Muscle layer of colon (tissue), 2 donors: ENCODE data around the gene PROSER3.
"Not testable (repeated sequence)": the region's sequence is repeated elsewhere in the genome, so short reads cannot be mapped to it uniquely, and the experiment has no call there.

Experiments
- H3K27ac ChIP-seq: one replicate; pipeline ENCODE4 v1.7.0; 2013; ENCODE audit warnings: low read depth, mild to moderate bottlenecking, low read length, moderate library complexity
- H3K27me3 ChIP-seq, 2 donors: one replicate each; pipeline ENCODE4 v1.7.0; 2013; ENCODE audit warnings: low read length in 2 of 2, mild to moderate bottlenecking in 2 of 2; ENCODE audit not compliant: insufficient read depth in 2 of 2, control insufficient read depth in 1 of 2
- H3K36me3 ChIP-seq: one replicate; pipeline ENCODE4 v1.7.0; 2013; ENCODE audit warnings: mild to moderate bottlenecking, low read length; ENCODE audit not compliant: insufficient read depth
- H3K4me1 ChIP-seq: one replicate; pipeline ENCODE4 v1.7.0; 2013; ENCODE audit warnings: mild to moderate bottlenecking, low read length; ENCODE audit not compliant: insufficient read depth
- H3K4me3 ChIP-seq, 2 donors: one replicate each; pipeline ENCODE4 v1.7.0; 2013; ENCODE audit warnings: low read length in 2 of 2, low read depth in 1 of 2, mild to moderate bottlenecking in 1 of 2, moderate library complexity in 1 of 2
- H3K9ac ChIP-seq: one replicate; pipeline ENCODE4 v1.7.0; 2013; ENCODE audit warnings: low read length
- H3K9me3 ChIP-seq: one replicate; pipeline ENCODE4 v1.7.0; 2013; ENCODE audit warnings: mild to moderate bottlenecking, low read length
- donor health status: abdominal sarcoma.
- donor health status: Adenocarcinoma of cecum.

PROSER3 gene

DNA sequence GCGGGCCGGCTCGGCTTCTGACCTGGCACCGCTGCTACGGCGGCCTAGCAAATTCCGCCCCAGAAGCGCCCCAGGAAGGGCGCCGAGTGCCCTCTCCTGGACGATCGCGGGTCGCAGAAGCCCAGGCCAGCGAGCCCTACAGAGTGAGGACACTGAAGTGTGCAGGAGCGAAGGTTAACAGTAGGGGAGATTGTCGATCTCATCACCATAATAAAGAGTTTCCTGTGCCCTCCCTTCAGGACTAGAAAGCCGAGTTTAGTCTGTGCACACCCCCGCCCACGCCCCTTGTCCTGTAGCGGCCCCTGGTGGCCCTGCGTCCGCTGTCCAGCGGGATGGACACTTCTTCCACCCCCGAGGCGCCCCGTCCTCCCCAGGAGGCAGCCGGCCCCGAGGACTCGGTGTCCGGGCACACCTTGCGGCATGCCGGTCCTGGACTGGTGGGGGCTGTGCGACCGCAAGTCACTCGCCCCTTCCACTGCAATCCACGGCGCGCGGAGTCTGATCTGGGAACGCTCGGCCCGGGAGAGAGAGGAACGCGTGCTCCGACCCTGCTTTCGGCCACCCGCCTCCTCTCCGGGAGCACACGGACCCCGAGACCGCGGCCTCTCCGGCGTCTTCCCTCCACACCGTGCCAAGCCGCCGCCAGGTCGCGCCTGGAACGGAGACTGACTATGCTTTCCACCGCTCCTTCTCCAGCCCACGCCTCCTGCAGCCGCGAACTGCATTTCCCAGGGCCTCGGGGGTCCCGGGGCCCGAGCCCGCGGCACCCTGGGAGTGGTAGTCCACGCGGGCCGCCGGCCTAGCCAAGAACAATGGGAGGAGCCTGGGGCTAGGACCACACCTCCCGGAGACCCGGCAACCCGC lies 40.9 kb upstream of the PROSER3 start:
- peak overlapping the region; percentile 61 for H3K9ac ChIP-seq
- H3K27me3 ChIP-seq, result no peaks in the 10 kb centered on the region
- peaks cover 21% of the 10 kb centered on the region for H3K4me1 ChIP-seq
- no peaks in the 10 kb centered on the region for H3K9me3 ChIP-seq
- H3K27ac ChIP-seq, result peak overlapping the region; percentile 90
- H3K4me3 ChIP-seq, result peak overlapping the region; percentile 77 to 92
- peaks cover 15% of the 10 kb centered on the region for H3K36me3 ChIP-seq

DNA sequence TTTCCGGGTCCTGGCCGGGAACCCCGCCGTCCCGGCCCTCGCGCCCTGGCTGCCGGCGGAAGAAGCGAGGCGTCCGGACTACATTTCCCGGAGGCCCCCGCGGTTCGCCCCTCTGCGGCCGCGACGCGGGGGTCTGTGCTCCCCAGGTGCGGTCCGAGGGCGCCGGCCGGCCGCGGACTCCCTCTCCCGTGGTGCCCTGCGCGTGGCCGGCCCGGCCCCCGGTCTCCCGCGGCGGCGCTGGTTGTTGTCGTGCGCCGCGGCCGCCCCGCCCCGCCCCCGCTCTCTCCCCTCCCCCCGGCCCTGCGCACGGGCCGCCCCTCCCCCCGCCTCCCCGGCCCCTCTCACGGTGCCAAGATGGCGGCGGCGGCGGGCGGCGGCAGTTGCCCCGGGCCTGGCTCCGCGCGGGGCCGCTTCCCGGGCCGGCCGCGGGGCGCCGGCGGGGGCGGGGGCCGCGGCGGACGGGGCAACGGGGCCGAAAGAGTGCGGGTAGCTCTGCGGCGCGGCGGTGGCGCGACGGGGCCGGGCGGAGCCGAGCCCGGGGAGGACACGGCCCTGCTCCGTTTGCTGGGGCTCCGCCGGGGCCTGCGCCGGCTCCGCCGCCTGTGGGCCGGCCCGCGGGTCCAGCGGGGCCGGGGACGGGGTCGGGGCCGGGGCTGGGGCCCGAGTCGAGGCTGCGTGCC lies 40.2 kb upstream of the PROSER3 start, which contains the start of gene KMT2B:
Gene KMT2B (plus strand): TSS at position 339 of the 680 bp plus-strand sequence. CDS start 16 bp downstream, at position 355.
- Histone ChIP-seq H3K4me1 (peaks cover 21% of the 10 kb centered on the region), H3K4me3 (peak within 1 kb of the TSS; percentile 81 to 92), H3K36me3 (peaks cover 23% of the 10 kb centered on the region), H3K9me3 (no peaks in the 10 kb centered on the region), H3K9ac (peak within 1 kb of the TSS; percentile 68), H3K27me3 (no peaks in the 10 kb centered on the region), H3K27ac (peak within 1 kb of the TSS; percentile 90)

DNA sequence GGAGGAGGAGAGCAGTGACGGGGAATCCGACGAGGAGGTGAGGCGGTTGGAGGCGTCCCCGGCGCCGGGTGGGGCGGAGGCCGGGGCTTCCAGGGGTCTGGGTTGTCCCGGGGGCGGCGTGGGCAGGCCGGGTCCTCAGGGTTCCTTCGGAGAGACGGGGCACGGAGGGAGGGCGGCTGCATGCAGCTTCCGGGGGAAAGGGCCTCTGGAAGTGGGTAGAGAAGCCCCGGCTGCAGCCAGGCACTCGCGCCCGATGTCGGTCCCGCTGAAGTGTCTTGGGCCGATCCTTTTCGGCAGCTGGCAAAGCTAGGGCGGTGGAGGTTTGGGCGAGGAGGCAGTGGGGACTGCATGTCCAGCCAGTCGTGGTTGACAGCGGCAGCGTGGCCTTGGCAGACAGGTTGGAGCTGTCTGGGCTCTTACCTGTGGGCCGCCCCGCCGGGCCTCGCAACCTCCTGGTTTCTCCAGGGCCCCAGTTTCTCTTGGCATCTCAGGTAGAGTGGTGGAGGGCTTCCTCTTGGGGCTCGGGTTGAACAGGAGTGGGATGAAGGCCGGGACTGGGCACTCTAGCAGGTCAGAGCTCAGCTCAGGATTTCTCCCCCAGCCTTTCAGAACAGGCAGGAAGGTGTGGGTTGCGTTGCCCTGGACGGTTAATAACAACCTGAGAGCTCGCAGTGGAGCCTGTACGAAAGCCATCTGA lies 39.5 kb upstream of the PROSER3 start:
- peak overlapping the region; percentile 81 to 89 for H3K4me3 ChIP-seq
- H3K9ac ChIP-seq, result peak overlapping the region; percentile 68
- peak overlapping the region; percentile 84 for H3K27ac ChIP-seq
- peaks cover 30% of the 10 kb centered on the region for H3K36me3 ChIP-seq
- peaks cover 21% of the 10 kb centered on the region for H3K4me1 ChIP-seq
- no peaks in the 10 kb centered on the region for H3K27me3 ChIP-seq
- no peaks in the 10 kb centered on the region for H3K9me3 ChIP-seq

DNA sequence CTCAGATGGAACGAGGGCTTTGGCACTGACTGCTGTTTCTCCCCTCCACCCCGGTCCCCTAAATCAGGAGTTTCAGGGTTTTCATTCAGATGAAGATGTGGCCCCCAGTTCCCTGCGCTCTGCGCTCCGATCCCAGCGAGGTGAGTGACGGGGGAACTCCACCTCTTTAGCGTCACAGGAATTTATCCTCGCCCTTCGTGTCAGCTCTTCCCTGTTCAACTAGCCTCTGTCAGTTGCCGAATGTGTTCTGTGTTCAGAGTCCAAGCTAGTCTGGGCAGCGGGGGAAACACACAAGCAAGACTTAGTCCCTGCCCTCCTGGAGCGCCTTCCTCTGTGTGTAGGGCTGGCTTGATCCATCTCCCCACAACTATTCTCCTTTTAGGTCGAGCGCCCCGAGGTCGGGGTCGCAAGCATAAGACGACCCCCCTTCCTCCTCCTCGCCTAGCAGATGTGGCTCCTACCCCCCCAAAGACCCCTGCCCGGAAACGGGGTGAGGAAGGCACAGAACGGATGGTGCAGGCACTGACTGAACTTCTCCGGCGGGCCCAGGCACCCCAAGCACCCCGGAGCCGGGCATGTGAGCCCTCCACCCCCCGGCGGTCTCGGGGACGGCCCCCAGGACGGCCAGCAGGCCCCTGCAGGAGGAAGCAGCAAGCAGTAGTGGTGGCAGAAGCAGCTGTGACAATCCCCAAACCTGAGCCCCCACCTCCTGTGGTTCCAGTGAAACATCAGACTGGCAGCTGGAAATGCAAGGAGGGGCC lies 38.4 kb upstream of the PROSER3 start:
- H3K4me1 ChIP-seq, result peaks cover 21% of the 10 kb centered on the region
- no peak overlapping the region for H3K9ac ChIP-seq
- H3K9me3 ChIP-seq, result no peaks in the 10 kb centered on the region
- no peaks in the 10 kb centered on the region for H3K27me3 ChIP-seq
- H3K27ac ChIP-seq, result peak overlapping the region; percentile 20
- peaks cover 40% of the 10 kb centered on the region for H3K36me3 ChIP-seq
- H3K4me3 ChIP-seq, result peak overlapping the region in 1 of 2 donors; percentile 81

DNA sequence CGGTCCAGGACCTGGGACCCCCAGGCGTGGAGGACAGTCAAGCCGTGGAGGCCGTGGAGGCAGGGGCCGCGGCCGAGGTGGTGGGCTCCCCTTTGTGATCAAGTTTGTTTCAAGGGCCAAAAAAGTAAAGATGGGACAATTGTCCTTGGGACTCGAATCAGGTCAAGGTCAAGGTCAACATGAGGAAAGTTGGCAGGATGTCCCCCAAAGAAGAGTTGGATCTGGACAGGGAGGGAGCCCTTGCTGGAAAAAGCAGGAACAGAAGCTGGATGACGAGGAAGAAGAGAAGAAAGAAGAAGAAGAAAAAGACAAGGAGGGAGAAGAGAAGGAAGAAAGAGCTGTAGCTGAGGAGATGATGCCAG lies 37.8 kb upstream of the PROSER3 start:
- H3K4me3 ChIP-seq, result no peak overlapping the region
- no peaks in the 10 kb centered on the region for H3K9me3 ChIP-seq
- H3K27ac ChIP-seq, result no peak overlapping the region
- H3K9ac ChIP-seq, result no peak overlapping the region
- peaks cover 46% of the 10 kb centered on the region for H3K36me3 ChIP-seq
- H3K27me3 ChIP-seq, result no peaks in the 10 kb centered on the region
- H3K4me1 ChIP-seq, result peaks cover 21% of the 10 kb centered on the region

DNA sequence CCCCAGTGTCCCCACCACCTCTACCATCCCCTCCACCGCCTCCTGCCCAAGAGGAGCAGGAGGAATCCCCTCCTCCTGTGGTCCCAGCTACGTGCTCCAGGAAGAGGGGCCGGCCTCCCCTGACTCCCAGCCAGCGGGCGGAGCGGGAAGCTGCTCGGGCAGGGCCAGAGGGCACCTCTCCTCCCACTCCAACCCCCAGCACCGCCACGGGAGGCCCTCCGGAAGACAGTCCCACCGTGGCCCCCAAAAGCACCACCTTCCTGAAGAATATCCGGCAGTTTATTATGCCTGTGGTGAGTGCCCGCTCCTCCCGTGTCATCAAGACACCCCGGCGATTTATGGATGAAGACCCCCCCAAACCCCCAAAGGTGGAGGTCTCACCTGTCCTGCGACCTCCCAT lies 37.3 kb upstream of the PROSER3 start:
- H3K9me3 ChIP-seq, result no peaks in the 10 kb centered on the region
- no peak overlapping the region for H3K9ac ChIP-seq
- H3K27me3 ChIP-seq, result no peaks in the 10 kb centered on the region
- no peak overlapping the region for H3K4me3 ChIP-seq
- peaks cover 51% of the 10 kb centered on the region for H3K36me3 ChIP-seq
- H3K27ac ChIP-seq, result no peak overlapping the region
- H3K4me1 ChIP-seq, result peaks cover 18% of the 10 kb centered on the region

DNA sequence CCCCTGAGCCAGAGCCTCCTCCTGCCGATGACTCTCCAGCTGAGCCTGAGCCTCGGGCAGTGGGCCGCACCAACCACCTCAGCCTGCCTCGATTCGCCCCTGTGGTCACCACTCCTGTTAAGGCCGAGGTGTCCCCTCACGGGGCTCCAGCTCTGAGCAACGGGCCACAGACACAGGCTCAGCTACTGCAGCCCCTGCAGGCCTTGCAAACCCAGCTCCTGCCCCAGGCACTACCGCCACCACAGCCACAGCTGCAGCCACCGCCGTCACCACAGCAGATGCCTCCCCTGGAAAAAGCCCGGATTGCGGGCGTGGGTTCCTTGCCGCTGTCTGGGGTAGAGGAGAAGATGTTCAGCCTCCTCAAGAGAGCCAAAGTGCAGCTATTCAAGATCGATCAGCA lies 36.6 kb upstream of the PROSER3 start:
- no peak overlapping the region for H3K4me3 ChIP-seq

DNA sequence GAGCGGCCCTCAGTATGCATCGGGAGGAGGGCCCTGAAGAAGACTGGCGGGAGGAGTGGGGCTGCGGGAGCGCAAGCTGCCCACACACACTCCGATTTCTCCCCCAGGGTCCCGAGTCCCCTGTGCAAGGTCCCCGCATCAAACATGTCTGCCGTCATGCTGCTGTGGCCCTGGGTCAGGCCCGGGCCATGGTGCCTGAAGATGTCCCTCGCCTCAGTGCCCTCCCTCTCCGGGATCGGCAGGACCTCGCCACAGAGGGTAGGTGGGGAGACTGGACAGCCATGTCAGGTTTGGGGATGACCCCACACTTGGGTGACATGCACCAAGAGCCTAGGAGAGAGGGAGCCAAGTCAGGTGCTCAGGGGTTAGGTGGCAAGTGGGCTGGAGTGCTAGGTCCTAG lies 35.5 kb upstream of the PROSER3 start:
- H3K4me1 ChIP-seq, result peaks cover 11% of the 10 kb centered on the region
- H3K36me3 ChIP-seq, result peaks cover 68% of the 10 kb centered on the region
- H3K27ac ChIP-seq, result no peak overlapping the region
- H3K9ac ChIP-seq, result no peak overlapping the region
- H3K4me3 ChIP-seq, result no peak overlapping the region
- H3K9me3 ChIP-seq, result no peaks in the 10 kb centered on the region
- H3K27me3 ChIP-seq, result no peaks in the 10 kb centered on the region

More for the DNA sequence above, 36.6 kb upstream of the PROSER3 start:
- H3K4me1 ChIP-seq, result peaks cover 11% of the 10 kb centered on the region
- no peak overlapping the region for H3K9ac ChIP-seq
- no peaks in the 10 kb centered on the region for H3K27me3 ChIP-seq
- no peak overlapping the region for H3K27ac ChIP-seq
- H3K9me3 ChIP-seq, result no peaks in the 10 kb centered on the region
- H3K36me3 ChIP-seq, result peaks cover 58% of the 10 kb centered on the region

DNA sequence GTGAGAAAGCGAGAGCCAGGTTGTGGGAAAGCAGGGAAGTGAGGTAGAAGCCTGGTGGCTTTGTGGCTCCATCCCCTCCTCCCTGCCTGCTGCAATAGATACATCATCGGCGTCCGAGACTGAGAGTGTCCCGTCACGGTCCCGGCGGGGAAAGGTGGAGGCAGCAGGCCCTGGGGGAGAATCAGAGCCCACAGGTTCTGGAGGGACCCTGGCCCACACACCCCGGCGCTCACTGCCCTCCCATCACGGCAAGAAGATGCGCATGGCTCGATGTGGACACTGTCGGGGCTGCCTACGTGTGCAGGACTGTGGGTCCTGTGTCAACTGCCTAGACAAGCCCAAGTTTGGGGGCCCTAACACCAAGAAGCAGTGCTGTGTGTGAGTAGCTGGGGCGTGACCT lies 35.1 kb upstream of the PROSER3 start:
- peaks cover 11% of the 10 kb centered on the region for H3K4me1 ChIP-seq
- H3K27ac ChIP-seq, result no peak overlapping the region
- H3K36me3 ChIP-seq, result peaks cover 72% of the 10 kb centered on the region
- no peaks in the 10 kb centered on the region for H3K9me3 ChIP-seq
- no peaks in the 10 kb centered on the region for H3K27me3 ChIP-seq
- H3K9ac ChIP-seq, result no peak overlapping the region
- H3K4me3 ChIP-seq, result no peak overlapping the region

DNA sequence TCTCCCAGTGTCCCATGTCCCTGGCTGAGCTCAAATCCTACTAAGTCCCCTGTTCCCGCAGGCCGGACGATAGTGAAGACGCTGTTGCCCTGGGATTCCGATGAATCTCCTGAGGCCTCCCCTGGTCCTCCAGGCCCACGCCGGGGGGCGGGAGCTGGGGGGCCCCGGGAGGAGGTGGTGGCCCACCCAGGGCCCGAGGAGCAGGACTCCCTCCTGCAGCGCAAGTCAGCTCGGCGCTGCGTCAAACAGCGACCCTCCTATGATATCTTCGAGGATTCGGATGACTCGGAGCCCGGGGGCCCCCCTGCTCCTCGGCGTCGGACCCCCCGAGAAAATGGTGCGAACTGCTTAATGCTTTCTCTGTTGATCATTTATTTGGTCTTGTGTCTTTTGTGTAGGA lies 34.3 kb upstream of the PROSER3 start:
- H3K36me3 ChIP-seq, result peaks cover 80% of the 10 kb centered on the region
- H3K4me3 ChIP-seq, result no peak overlapping the region
- H3K27ac ChIP-seq, result no peak overlapping the region
- H3K4me1 ChIP-seq, result peaks cover 10% of the 10 kb centered on the region
- no peak overlapping the region for H3K9ac ChIP-seq
- H3K9me3 ChIP-seq, result no peaks in the 10 kb centered on the region
- H3K27me3 ChIP-seq, result no peaks in the 10 kb centered on the region

DNA sequence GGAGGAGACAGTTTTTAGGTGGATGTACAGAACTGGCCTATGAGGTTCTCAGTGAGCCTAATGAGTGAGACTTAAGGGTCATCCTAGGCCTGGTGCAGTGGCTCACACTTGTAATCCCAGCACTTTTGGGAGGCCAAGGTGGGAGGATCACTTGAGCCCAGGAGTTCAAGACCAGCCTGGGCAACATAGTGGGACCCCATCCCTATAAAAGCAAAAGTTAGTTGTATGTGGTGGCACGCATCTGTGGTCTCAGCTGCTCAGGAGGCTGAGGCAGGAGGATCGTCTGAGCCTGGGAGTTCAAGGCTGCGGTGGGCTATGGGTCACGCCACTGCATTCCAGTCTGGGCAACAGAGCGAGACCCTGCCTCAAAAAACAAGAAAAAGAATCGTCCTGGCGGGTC lies 33.8 kb upstream of the PROSER3 start:
- H3K4me1 ChIP-seq, H3K9ac ChIP-seq, H3K27ac ChIP-seq, H3K9me3 ChIP-seq, H3K27me3 ChIP-seq, H3K4me3 ChIP-seq: not testable (repeated sequence)
- peaks cover 84% of the 10 kb centered on the region for H3K36me3 ChIP-seq
